ENCODE measurements around the gene KLKB1.
"Not testable (repeated sequence)": the region's sequence is repeated elsewhere in the genome, so short reads cannot be mapped to it uniquely, and the experiment has no call there.

Gene KLKB1

GRCh38 chr4:186228514-186228894 lies 1.2 kb downstream of the KLKB1 start:
- H3K27ac ChIP-seq (ENCODE audit: low read depth, low read length) = no peak overlapping the region
- no peaks in the 10 kb centered on the region for H3K27me3 ChIP-seq (ENCODE audit: control insufficient read depth in 1 of 2, insufficient read depth in 2 of 2, low read length in 2 of 2)
- peak overlapping the region; percentile 5 for H3K9ac ChIP-seq (ENCODE audit: low read length)
- peak overlapping the region; percentile 14 to 43 for H3K4me3 ChIP-seq (ENCODE audit: low read depth in 1 of 2, low read length in 2 of 2)
- H3K4me1 ChIP-seq (ENCODE audit: insufficient read depth, low read length) = peaks cover 6% of the 10 kb centered on the region
- H3K36me3 ChIP-seq (ENCODE audit: insufficient read depth, low read length) = no peaks in the 10 kb centered on the region
- no peaks in the 10 kb centered on the region for H3K9me3 ChIP-seq (ENCODE audit: low read length)

GRCh38 chr4:186234367-186234766 lies 7.1 kb downstream of the KLKB1 start:
- Histone ChIP-seq H3K27me3 (ENCODE audit: control insufficient read depth in 1 of 2, insufficient read depth in 2 of 2, low read length in 2 of 2) (no peaks in the 10 kb centered on the region), H3K4me1 (ENCODE audit: insufficient read depth, low read length) (no peaks in the 10 kb centered on the region), H3K9me3 (ENCODE audit: low read length) (no peaks in the 10 kb centered on the region), H3K36me3 (ENCODE audit: insufficient read depth, low read length) (peaks cover 3% of the 10 kb centered on the region), H3K4me3 (ENCODE audit: low read depth in 1 of 2, low read length in 2 of 2) (no peak overlapping the region), H3K9ac (ENCODE audit: low read length) (no peak overlapping the region), H3K27ac (ENCODE audit: low read depth, low read length) (no peak overlapping the region)

GRCh38 chr4:186236126-186236525 lies 8.8 kb downstream of the KLKB1 start:
- Histone ChIP-seq H3K9ac (ENCODE audit: low read length) (no peak overlapping the region), H3K9me3 (ENCODE audit: low read length) (no peaks in the 10 kb centered on the region), H3K4me3 (ENCODE audit: low read depth in 1 of 2, low read length in 2 of 2) (no peak overlapping the region), H3K27ac (ENCODE audit: low read depth, low read length) (no peak overlapping the region), H3K4me1 (ENCODE audit: insufficient read depth, low read length) (no peaks in the 10 kb centered on the region), H3K36me3 (ENCODE audit: insufficient read depth, low read length) (peaks cover 3% of the 10 kb centered on the region), H3K27me3 (ENCODE audit: control insufficient read depth in 1 of 2, insufficient read depth in 2 of 2, low read length in 2 of 2) (no peaks in the 10 kb centered on the region)

DNA sequence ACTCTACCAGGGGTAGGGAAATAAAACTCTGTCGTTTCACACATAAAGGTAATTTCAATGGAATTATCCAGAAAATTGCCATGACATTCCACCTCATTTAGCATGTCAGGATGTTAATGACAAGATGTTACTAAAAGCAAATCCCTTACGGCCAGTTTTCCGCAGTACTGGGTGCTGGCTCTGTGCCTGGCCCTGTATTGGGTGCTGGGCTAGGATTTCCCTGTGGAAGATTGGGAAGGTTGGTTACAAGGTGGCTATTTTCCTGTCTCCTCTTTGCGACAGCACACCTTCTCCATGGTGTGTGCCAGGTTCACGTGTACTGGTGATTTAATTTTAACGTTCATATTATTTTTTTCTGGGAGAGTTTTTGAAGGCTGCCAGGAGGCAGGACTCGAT lies 13.1 kb downstream of the KLKB1 start:
- no peak overlapping the region for H3K4me3 ChIP-seq (ENCODE audit: low read depth in 1 of 2, low read length in 2 of 2)
- H3K27ac ChIP-seq (ENCODE audit: low read depth, low read length) = no peak overlapping the region
- H3K27me3 ChIP-seq (ENCODE audit: control insufficient read depth in 1 of 2, insufficient read depth in 2 of 2, low read length in 2 of 2) = no peaks in the 10 kb centered on the region
- no peaks in the 10 kb centered on the region for H3K9me3 ChIP-seq (ENCODE audit: low read length)
- no peaks in the 10 kb centered on the region for H3K4me1 ChIP-seq (ENCODE audit: insufficient read depth, low read length)
- no peak overlapping the region for H3K9ac ChIP-seq (ENCODE audit: low read length)
- peaks cover 3% of the 10 kb centered on the region for H3K36me3 ChIP-seq (ENCODE audit: insufficient read depth, low read length)

- Histone ChIP-seq H3K36me3 (ENCODE audit: insufficient read depth, low read length) (peaks cover 3% of the 10 kb centered on the region), H3K27me3 (ENCODE audit: control insufficient read depth in 1 of 2, insufficient read depth in 2 of 2, low read length in 2 of 2) (no peaks in the 10 kb centered on the region), H3K4me3 (ENCODE audit: low read depth in 1 of 2, low read length in 2 of 2) (no peak overlapping the region), H3K9ac (ENCODE audit: low read length) (no peak overlapping the region), H3K27ac (ENCODE audit: low read depth, low read length) (no peak overlapping the region), H3K4me1 (ENCODE audit: insufficient read depth, low read length) (no peaks in the 10 kb centered on the region), H3K9me3 (ENCODE audit: low read length) (no peaks in the 10 kb centered on the region)
Measured at GRCh38 chr4:186240848-186241491, 13.7 kb downstream of the KLKB1 start.

GRCh38 chr4:186241616-186242015 lies 14.3 kb downstream of the KLKB1 start:
- H3K27ac ChIP-seq (ENCODE audit: low read depth, low read length) = no peak overlapping the region
- H3K36me3 ChIP-seq (ENCODE audit: insufficient read depth, low read length) = peaks cover 3% of the 10 kb centered on the region
- no peak overlapping the region for H3K9ac ChIP-seq (ENCODE audit: low read length)
- no peaks in the 10 kb centered on the region for H3K4me1 ChIP-seq (ENCODE audit: insufficient read depth, low read length)
- no peaks in the 10 kb centered on the region for H3K9me3 ChIP-seq (ENCODE audit: low read length)
- no peak overlapping the region for H3K4me3 ChIP-seq (ENCODE audit: low read depth in 1 of 2, low read length in 2 of 2)
- H3K27me3 ChIP-seq (ENCODE audit: control insufficient read depth in 1 of 2, insufficient read depth in 2 of 2, low read length in 2 of 2) = no peaks in the 10 kb centered on the region

- not testable (repeated sequence) for H3K9me3 ChIP-seq (ENCODE audit: low read length); H3K27me3 ChIP-seq (ENCODE audit: control insufficient read depth in 1 of 2, insufficient read depth in 2 of 2, low read length in 2 of 2); H3K36me3 ChIP-seq (ENCODE audit: insufficient read depth, low read length)
Measured at GRCh38 chr4:186242031-186242430, 14.7 kb downstream of the KLKB1 start.

DNA sequence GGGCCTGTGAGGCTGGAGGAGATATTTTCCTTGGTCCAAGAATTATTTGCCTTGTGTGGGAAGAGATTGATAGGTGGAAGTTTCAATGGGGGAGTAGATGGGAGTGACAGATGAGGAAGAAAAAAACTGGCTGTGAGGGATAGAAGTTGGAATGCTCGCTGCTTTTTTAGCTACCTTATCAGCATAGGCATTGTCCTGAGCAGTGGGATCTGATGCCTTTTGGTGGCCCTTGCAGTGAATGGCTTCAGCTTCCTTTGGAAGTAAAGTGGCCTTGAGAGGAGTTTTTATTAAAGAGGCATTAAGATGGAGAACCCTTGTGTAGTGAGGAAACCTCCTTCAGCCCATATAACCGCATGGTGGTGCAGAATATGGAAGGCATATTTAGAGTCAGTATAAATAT lies 16.0 kb downstream of the KLKB1 start:
- Histone ChIP-seq H3K27me3 (ENCODE audit: control insufficient read depth in 1 of 2, insufficient read depth in 2 of 2, low read length in 2 of 2) (no peaks in the 10 kb centered on the region), H3K4me3 (ENCODE audit: low read depth in 1 of 2, low read length in 2 of 2) (no peak overlapping the region), H3K4me1 (ENCODE audit: insufficient read depth, low read length) (no peaks in the 10 kb centered on the region), H3K9me3 (ENCODE audit: low read length) (no peaks in the 10 kb centered on the region), H3K36me3 (ENCODE audit: insufficient read depth, low read length) (no peaks in the 10 kb centered on the region), H3K27ac (ENCODE audit: low read depth, low read length) (no peak overlapping the region), H3K9ac (ENCODE audit: low read length) (no peak overlapping the region)

More at GRCh38 chr4:186242031-186242430, 14.7 kb downstream of the KLKB1 start:
- not testable (repeated sequence) for H3K4me1 ChIP-seq (ENCODE audit: insufficient read depth, low read length); H3K27ac ChIP-seq (ENCODE audit: low read depth, low read length); H3K4me3 ChIP-seq (ENCODE audit: low read depth in 1 of 2, low read length in 2 of 2); H3K9ac ChIP-seq (ENCODE audit: low read length)

DNA sequence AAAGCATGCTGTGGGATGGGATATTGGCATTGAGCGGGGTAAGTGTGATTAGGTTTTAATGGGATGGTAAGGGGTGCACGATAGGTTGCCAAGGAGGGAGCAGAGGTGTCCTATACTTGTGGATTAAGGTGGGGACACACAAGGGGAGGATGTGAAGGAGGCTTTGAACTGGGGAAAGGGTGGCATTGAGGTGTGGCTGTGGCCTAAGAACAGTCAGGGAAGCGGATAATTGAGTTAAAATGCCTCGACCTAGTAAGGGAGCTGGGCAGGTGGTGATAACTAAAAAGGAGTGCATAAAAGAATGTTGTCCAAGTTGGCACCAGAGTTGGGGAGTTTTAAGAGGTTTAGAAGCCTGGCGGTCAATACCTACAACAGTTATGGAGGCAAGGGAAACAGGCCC lies 17.5 kb downstream of the KLKB1 start:
- H3K27ac ChIP-seq (ENCODE audit: low read depth, low read length) = no peak overlapping the region
- no peaks in the 10 kb centered on the region for H3K4me1 ChIP-seq (ENCODE audit: insufficient read depth, low read length)
- H3K9ac ChIP-seq (ENCODE audit: low read length) = no peak overlapping the region
- H3K27me3 ChIP-seq (ENCODE audit: control insufficient read depth in 1 of 2, insufficient read depth in 2 of 2, low read length in 2 of 2) = no peaks in the 10 kb centered on the region
- H3K9me3 ChIP-seq (ENCODE audit: low read length) = no peaks in the 10 kb centered on the region
- H3K36me3 ChIP-seq (ENCODE audit: insufficient read depth, low read length) = no peaks in the 10 kb centered on the region
- no peak overlapping the region for H3K4me3 ChIP-seq (ENCODE audit: low read depth in 1 of 2, low read length in 2 of 2)

DNA sequence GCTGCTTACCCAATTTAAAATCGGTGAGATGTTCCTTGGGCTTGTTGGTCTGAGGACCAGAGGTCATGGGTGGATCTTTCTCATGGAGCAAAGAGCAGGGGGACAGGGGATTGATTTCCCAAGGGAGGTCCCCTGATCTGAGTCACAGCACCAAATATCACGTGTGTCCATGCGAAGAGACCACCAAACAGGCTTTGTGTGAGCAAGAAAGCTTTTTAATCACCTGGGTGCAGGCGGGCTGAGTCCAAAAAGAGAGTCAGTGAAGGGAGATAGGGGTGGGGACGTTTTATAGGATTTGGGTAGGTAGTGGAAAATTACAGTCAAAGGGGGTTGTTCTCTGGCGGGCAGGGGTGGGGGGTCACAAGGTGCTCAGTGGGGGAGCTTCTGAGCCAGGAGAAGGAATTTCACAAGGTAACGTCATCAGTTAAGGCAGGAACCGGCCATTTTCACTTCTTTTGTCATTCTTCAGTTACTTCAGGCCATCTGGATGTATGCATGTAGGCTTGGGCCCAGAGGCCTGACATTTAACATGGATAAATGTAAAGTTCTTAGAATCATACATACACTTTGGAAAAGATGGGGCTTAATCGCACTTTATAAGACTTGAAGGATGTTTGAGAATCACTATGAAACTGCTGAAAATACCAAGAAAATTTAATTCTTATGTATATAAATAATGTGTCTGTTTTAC lies 19.9 kb downstream of the KLKB1 start:
- not testable (repeated sequence) for H3K27me3 ChIP-seq (ENCODE audit: control insufficient read depth in 1 of 2, insufficient read depth in 2 of 2, low read length in 2 of 2); H3K27ac ChIP-seq (ENCODE audit: low read depth, low read length); H3K4me1 ChIP-seq (ENCODE audit: insufficient read depth, low read length); H3K4me3 ChIP-seq (ENCODE audit: low read depth in 1 of 2, low read length in 2 of 2); H3K9me3 ChIP-seq (ENCODE audit: low read length); H3K9ac ChIP-seq (ENCODE audit: low read length); H3K36me3 ChIP-seq (ENCODE audit: insufficient read depth, low read length)

DNA sequence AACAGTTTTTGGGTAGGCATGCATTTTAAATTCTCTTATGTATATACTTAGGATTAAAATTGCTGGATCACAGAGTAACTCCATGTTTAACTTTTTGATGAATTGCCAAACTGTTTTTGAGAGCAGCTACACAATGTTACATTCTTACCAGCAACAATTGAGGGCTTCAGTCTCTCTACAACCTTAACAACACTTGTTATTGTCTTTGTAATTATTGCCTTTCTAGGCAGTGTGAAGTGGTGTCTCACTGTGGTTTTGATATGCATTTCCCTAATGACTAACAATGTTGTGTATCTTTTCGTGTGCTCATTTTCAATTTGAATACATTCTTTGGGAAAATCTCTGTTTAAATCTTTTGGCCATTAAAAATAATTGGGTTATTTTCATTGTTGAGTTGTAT lies 21.3 kb downstream of the KLKB1 start:
- H3K9ac ChIP-seq (ENCODE audit: low read length) = no peak overlapping the region
- no peaks in the 10 kb centered on the region for H3K36me3 ChIP-seq (ENCODE audit: insufficient read depth, low read length)
- H3K4me1 ChIP-seq (ENCODE audit: insufficient read depth, low read length) = no peaks in the 10 kb centered on the region
- H3K27ac ChIP-seq (ENCODE audit: low read depth, low read length) = no peak overlapping the region
- H3K4me3 ChIP-seq (ENCODE audit: low read depth in 1 of 2, low read length in 2 of 2) = no peak overlapping the region
- no peaks in the 10 kb centered on the region for H3K9me3 ChIP-seq (ENCODE audit: low read length)
- H3K27me3 ChIP-seq (ENCODE audit: control insufficient read depth in 1 of 2, insufficient read depth in 2 of 2, low read length in 2 of 2) = no peaks in the 10 kb centered on the region
